T-helper 17 cell (primary cell): ENCODE data around the gene UNC80. TPM values are rescaled to one million over a fixed set of nuclear protein-coding genes. Genes with fewer than 3 reads are reported as not detected.
A peak's percentile ranks its signal among the peaks of the same experiment; 100 is the strongest.

Experiments
- ATAC-seq: fragments of 150-1000 bp; cut with Tn5 transposase; 2 replicates; pipeline ENCODE4 v1.10.0; 2021; ENCODE audit warnings: mild to moderate bottlenecking, moderate library complexity
- DNase-seq, 3 donors: peaks; one replicate each; pipeline versions ENCODE4 v3.0.0 to v3.0.0-alpha.2; 2020 to 2021
- H3K9me3 ChIP-seq: one replicate; pipeline ENCODE4 v1.7.0; 2013; ENCODE audit warnings: low read length, mild to moderate bottlenecking; ENCODE audit not compliant: control insufficient read depth, poor library complexity, severe bottlenecking
- H3K27ac Mint-ChIP-seq: one replicate; pipeline ENCODE4 v1.8.0; 2022; ENCODE audit warnings: mild to moderate bottlenecking, moderate library complexity, mixed read lengths
- H3K27me3 Mint-ChIP-seq: one replicate; pipeline ENCODE4 v1.8.0; 2022; ENCODE audit warnings: mixed read lengths
- H3K36me3 Mint-ChIP-seq: one replicate; pipeline ENCODE4 v1.8.0; 2022; ENCODE audit warnings: low read depth, mixed read lengths
- H3K4me1 Mint-ChIP-seq: one replicate; pipeline ENCODE4 v1.8.0; 2022; ENCODE audit warnings: mild to moderate bottlenecking, mixed read lengths
- H3K4me3 Mint-ChIP-seq: one replicate; pipeline ENCODE4 v1.8.0; 2022; ENCODE audit warnings: mild to moderate bottlenecking, moderate library complexity, mixed read lengths
- total RNA-seq, 4 donors: library from RNA in 2 of 4; stranded (reverse) in 2 of 4; gene quantifications; one replicate each; pipeline ENCODE4 v1.2.3 and lab custom pipeline; 2022 to 2026

Gene UNC80, protein sequence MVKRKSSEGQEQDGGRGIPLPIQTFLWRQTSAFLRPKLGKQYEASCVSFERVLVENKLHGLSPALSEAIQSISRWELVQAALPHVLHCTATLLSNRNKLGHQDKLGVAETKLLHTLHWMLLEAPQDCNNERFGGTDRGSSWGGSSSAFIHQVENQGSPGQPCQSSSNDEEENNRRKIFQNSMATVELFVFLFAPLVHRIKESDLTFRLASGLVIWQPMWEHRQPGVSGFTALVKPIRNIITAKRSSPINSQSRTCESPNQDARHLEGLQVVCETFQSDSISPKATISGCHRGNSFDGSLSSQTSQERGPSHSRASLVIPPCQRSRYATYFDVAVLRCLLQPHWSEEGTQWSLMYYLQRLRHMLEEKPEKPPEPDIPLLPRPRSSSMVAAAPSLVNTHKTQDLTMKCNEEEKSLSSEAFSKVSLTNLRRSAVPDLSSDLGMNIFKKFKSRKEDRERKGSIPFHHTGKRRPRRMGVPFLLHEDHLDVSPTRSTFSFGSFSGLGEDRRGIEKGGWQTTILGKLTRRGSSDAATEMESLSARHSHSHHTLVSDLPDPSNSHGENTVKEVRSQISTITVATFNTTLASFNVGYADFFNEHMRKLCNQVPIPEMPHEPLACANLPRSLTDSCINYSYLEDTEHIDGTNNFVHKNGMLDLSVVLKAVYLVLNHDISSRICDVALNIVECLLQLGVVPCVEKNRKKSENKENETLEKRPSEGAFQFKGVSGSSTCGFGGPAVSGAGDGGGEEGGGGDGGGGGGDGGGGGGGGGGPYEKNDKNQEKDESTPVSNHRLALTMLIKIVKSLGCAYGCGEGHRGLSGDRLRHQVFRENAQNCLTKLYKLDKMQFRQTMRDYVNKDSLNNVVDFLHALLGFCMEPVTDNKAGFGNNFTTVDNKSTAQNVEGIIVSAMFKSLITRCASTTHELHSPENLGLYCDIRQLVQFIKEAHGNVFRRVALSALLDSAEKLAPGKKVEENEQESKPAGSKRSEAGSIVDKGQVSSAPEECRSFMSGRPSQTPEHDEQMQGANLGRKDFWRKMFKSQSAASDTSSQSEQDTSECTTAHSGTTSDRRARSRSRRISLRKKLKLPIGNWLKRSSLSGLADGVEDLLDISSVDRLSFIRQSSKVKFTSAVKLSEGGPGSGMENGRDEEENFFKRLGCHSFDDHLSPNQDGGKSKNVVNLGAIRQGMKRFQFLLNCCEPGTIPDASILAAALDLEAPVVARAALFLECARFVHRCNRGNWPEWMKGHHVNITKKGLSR (N-terminal part only)
- total RNA-seq, result not detected
- total RNA-seq (lab: John Stamatoyannopoulos, UW), result 0 to 0.12 reads per million in 2 donors

DNA sequence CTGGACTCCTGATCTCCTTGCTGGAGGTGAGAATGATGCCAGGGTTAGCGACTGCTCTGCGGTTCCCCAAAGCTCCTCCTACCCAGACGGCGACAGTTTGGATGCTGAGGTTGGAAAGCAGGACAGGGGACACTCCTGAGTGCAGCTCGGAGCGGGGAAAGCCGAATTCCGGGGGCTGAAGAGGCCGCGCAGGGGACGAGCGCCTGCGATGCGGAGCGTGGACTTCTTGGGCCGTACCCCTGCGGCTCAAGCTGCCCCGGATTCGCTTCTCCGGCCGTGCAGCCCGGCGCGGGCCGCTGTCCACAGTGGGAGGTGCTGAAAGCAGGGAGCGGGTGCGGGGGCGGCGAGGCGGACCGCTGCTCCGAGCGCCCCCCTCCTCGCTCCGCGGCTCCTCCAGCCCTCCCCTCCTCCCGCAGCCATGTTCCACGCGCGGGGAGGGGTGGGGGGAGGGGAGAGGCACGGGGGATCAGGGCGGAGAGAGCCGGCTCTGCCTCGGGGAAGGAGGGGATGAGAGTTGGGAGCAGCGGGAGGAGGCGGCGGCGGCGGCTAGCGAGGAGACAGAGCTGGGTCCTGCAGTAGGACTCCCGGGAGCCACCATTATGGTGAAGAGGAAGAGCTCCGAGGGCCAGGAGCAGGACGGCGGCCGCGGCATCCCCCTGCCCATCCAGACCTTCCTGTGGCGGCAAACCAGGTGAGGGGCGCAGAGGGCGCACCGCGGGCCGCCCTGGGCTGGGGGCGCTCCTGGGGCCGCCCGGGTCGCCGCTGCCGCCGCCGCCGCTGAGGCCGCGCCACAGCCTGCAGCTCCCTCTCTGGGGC is at the start of gene UNC80:
Gene UNC80 (plus strand): TSS at position 359 of the 816 bp plus-strand sequence. CDS start 241 bp downstream, at position 600.
- peaks cover 4% of the 10 kb centered on the region for H3K4me1 Mint-ChIP-seq
- no peak for DNase-seq
- ATAC-seq, result peak; percentile 25
- H3K36me3 Mint-ChIP-seq, result no peaks in the 10 kb centered on the region
- H3K27ac Mint-ChIP-seq, result no peak within 1 kb of the TSS
- no peaks in the 10 kb centered on the region for H3K9me3 ChIP-seq
- H3K27me3 Mint-ChIP-seq, result peaks cover 39% of the 10 kb centered on the region
- no peak within 1 kb of the TSS for H3K4me3 Mint-ChIP-seq

DNA sequence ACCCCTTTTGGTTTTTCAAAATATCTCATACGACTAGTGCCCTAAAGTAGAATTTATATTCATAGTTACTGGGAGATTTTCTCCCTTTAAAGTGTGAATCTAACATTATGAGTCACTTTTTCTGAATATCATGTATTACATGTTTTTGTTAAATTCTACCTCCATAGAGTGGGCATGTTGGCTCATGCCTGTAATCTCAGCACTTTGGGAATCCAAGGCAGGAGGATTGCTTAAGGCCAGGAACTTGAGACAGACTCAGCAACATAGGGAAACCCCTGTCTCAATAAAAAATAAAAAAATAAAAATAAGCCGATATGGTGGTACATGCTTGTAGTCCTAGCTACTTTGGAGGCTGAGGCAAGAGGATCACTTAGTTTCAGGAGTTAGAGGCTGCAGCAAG is 45.3 kb upstream of the UNC80 start:
- Mint-ChIP-seq H3K36me3 (no peaks in the 10 kb centered on the region), H3K4me3 (no peak overlapping the region), H3K27ac (no peak overlapping the region), H3K4me1 (no peaks in the 10 kb centered on the region), H3K27me3 (no peaks in the 10 kb centered on the region)
- DNase-seq (no peak), ATAC-seq (no peak)
- no peaks in the 10 kb centered on the region for H3K9me3 ChIP-seq

DNA sequence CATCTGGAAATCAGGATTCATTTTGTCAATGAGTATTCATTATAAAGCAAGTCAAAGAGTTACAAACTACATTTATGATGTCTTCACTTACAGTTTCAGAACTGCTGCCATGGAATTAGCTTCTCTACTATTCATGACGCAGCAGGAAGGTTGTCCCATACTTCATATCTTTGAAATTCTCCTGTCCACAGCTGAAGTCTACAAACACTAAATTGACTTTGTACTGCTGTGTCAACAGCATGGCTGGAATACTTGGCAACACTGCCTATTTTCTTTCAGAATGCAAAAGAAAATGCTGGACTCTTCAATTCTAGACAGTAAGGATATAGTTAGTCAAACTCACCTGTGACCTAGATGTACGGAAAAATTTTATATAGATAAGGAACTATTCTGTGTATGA is 44.6 kb upstream of the UNC80 start:
- H3K36me3 Mint-ChIP-seq, result no peaks in the 10 kb centered on the region
- DNase-seq (no peak), ATAC-seq (no peak)
- no peaks in the 10 kb centered on the region for H3K27me3 Mint-ChIP-seq
- no peak overlapping the region for H3K4me3 Mint-ChIP-seq
- no peaks in the 10 kb centered on the region for H3K9me3 ChIP-seq
- no peak overlapping the region for H3K27ac Mint-ChIP-seq
- no peaks in the 10 kb centered on the region for H3K4me1 Mint-ChIP-seq

DNA sequence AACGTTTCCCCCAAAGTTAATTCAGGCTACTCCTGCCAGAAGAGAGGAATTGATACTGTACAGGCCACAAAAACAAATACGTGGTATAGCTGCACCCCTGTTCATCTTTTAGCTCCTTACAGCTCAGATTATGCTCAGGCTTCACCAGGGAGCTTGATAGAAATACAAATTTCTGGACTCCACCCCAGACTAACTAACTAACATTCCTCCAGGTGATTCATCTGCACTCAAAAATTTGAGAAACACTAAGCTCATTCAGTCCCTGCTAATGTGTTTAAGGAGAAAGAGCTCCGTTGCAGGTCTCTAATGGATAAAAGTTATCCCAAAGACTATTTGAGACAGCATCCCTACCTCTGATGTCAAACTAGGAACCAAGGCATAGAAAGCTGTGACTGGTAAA is 36.8 kb upstream of the UNC80 start:
- no peaks in the 10 kb centered on the region for H3K36me3 Mint-ChIP-seq
- DNase-seq (no peak), ATAC-seq (no peak)
- no peak overlapping the region for H3K27ac Mint-ChIP-seq
- no peaks in the 10 kb centered on the region for H3K9me3 ChIP-seq
- H3K4me3 Mint-ChIP-seq, result no peak overlapping the region
- peaks cover 17% of the 10 kb centered on the region for H3K27me3 Mint-ChIP-seq
- no peaks in the 10 kb centered on the region for H3K4me1 Mint-ChIP-seq

DNA sequence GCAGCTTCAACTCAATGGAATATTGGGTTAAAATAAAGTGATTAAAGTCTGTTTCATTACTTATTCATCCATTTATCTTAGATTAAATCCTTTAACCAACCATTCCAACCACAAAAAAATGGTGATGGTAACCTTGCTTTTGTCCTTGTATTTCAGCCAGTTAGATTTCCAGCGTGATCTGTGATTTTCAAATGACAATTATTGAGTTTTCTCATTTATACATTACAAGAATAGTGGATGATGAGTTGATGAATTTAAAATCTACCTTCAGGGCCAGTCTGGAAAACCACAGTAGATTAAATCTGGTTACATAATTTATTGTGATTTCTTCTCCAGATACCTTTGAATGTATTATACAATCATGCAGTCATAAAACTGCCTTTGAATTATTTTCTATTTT is 29.7 kb upstream of the UNC80 start:
- ATAC-seq, result no peak
- no peak overlapping the region for H3K4me3 Mint-ChIP-seq
- H3K27me3 Mint-ChIP-seq, result peaks cover 1% of the 10 kb centered on the region
- H3K9me3 ChIP-seq, result no peaks in the 10 kb centered on the region
- H3K27ac Mint-ChIP-seq, result no peak overlapping the region
- no peak for DNase-seq
- no peaks in the 10 kb centered on the region for H3K4me1 Mint-ChIP-seq
- H3K36me3 Mint-ChIP-seq, result no peaks in the 10 kb centered on the region

DNA sequence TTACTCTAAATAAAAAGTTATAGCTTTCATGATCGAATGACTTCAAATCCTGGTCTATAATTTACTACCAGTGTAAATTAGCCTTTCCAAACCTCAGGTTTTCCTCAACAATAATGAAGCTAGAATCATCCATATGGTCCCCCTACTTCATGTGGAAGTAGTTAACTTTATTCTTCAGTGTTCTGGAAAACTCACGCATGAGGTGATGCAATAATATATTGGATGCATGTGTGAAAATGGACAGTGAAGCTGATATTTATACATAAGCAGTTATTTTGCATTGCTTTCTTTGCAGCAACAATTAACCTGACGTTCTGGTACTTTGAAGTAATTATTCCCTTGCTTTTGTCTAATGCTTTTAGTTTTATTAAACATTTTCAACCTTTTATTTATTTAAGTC is 18.6 kb upstream of the UNC80 start:
- H3K36me3 Mint-ChIP-seq, result no peaks in the 10 kb centered on the region
- no peak for DNase-seq
- no peak overlapping the region for H3K4me3 Mint-ChIP-seq
- no peaks in the 10 kb centered on the region for H3K27me3 Mint-ChIP-seq
- no peaks in the 10 kb centered on the region for H3K4me1 Mint-ChIP-seq
- ATAC-seq, result no peak
- H3K9me3 ChIP-seq, result no peaks in the 10 kb centered on the region
- H3K27ac Mint-ChIP-seq, result no peak overlapping the region

DNA sequence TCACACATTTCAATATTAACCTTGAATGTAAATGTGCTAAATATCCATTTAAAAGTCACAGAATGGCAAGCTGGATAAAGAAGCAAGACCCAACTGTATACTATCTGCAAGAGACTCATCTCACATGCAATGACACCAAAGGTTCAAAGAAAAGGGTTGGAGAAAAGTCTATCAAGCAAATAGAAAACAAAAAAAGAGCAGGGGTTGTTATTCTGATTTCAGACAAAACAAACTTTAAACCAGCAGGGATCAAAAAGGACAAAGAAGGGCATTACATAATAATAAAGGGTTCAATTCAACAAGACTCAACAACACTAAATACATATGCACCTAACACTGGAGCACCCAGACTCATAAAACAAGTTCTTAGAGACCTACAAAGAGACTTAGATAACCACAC is 14.5 kb upstream of the UNC80 start:
- DNase-seq (no peak), ATAC-seq (no peak)
- Mint-ChIP-seq H3K27ac (no peak overlapping the region), H3K27me3 (no peaks in the 10 kb centered on the region), H3K4me3 (no peak overlapping the region), H3K36me3 (no peaks in the 10 kb centered on the region), H3K4me1 (no peaks in the 10 kb centered on the region)
- no peaks in the 10 kb centered on the region for H3K9me3 ChIP-seq

DNA sequence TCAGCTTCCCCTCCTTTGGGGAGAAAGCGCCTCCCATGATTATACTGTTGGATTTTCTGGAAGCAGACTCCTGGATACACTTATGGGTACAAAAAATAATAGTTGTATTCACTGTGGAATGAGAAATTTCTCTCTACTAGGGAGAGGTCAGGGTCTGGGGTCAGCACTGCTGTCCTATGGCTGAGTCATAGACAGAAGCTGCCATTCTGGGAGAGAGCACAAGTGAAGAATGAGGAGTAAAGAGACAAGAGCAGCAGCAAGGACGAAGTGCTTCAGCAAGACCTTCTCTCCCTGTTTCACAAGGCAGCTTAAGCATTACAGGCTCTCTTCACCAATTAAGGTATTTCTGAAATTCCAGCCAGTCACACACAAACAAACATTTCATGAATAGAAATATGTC is 10.1 kb upstream of the UNC80 start:
- H3K9me3 ChIP-seq, result no peaks in the 10 kb centered on the region
- DNase-seq (no peak), ATAC-seq (no peak)
- Mint-ChIP-seq H3K27ac (no peak overlapping the region), H3K27me3 (no peaks in the 10 kb centered on the region), H3K36me3 (no peaks in the 10 kb centered on the region), H3K4me3 (no peak overlapping the region), H3K4me1 (no peaks in the 10 kb centered on the region)

DNA sequence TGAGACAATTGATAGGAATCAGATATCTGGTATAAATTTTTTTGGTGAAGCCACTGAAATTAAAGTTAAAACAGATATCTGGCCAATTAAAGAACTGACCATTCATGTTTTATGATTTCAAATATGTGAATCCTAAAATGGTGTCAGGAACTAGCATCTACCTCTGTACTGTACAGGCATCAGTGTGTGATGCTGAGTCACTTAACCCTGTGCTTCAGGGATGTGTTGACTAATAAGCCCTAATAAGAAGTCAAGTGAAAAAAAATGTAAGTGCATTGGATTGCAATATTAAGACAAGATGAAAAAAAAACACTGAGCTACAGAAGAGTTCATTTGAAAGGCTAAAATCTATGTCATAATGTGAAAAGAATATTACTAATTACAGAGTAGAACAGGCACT is 9.1 kb upstream of the UNC80 start:
- H3K9me3 ChIP-seq, result no peaks in the 10 kb centered on the region
- H3K4me1 Mint-ChIP-seq, result no peaks in the 10 kb centered on the region
- DNase-seq (no peak), ATAC-seq (no peak)
- H3K4me3 Mint-ChIP-seq, result no peak overlapping the region
- no peak overlapping the region for H3K27ac Mint-ChIP-seq
- H3K36me3 Mint-ChIP-seq, result no peaks in the 10 kb centered on the region
- H3K27me3 Mint-ChIP-seq, result no peaks in the 10 kb centered on the region

DNA sequence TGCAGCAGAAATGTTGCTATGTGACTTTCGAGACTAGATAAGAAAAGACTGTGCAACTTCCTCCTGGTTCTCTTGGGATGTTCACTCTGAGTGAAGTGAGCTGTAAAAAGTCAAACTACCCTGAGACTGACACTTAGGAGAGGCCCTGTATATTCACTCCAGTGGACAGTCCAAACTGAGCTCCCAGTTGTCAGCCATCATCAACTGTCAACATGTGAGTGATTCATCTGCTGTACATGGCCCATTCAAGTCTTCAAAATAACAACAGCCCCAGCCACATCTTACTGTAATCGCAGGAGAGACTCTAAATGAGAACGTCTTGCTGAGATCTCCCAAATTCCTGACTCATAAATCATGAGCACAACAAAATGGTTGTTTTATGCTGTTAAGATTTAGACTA is 8.5 kb upstream of the UNC80 start:
- H3K9me3 ChIP-seq, result no peaks in the 10 kb centered on the region
- Mint-ChIP-seq H3K36me3 (no peaks in the 10 kb centered on the region), H3K4me1 (no peaks in the 10 kb centered on the region), H3K27me3 (no peaks in the 10 kb centered on the region), H3K4me3 (no peak overlapping the region), H3K27ac (no peak overlapping the region)
- ATAC-seq (no peak), DNase-seq (no peak)

DNA sequence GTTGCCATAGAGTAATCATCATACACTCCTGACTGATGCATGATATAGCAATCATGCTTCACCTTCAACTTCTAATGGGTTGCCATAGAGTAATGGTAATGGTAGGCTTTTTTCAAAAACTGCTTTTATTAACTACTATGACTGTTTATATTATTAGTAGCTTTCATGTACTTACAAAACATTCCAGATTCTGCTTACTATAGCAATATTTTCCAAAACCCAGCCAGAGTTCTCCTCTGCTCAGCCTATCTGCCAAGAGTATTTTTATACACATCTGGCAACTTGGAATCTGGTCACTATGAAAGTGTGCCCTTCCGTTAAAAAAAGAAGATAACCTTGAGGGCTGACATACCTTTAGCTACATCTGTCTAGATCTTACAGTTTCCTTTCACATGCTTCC is 5.0 kb upstream of the UNC80 start:
- DNase-seq (no peak), ATAC-seq (no peak)
- Mint-ChIP-seq H3K4me1 (peaks cover 4% of the 10 kb centered on the region), H3K27ac (no peak overlapping the region), H3K27me3 (peaks cover 22% of the 10 kb centered on the region), H3K36me3 (no peaks in the 10 kb centered on the region), H3K4me3 (no peak overlapping the region)
- H3K9me3 ChIP-seq, result no peaks in the 10 kb centered on the region

DNA sequence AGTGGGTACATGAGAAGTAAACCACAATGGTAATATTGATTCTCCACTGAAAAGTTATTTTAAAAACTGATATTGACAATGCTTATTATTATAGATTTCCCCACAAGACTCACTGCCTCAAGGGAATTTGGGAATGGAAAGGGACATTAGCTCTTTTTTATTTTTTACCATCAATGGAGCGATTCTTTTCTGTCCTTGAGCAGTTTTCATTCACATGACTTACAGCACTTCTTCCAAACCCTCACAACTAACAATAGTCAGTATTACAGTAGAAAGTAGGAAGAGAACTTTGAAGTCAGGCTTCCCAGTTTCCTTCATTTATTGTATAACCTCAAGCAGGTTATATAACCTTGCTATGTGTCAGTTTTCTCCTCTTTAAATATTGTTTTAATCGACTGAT is 4.3 kb upstream of the UNC80 start:
- ATAC-seq (no peak), DNase-seq (no peak)
- Mint-ChIP-seq H3K27me3 (peaks cover 22% of the 10 kb centered on the region), H3K27ac (no peak overlapping the region), H3K36me3 (no peaks in the 10 kb centered on the region), H3K4me1 (peaks cover 4% of the 10 kb centered on the region), H3K4me3 (no peak overlapping the region)
- H3K9me3 ChIP-seq, result no peaks in the 10 kb centered on the region
